Measurements from ENCODE around the gene ARHGAP24.

- TF ChIP-seq CTCF (IDR thresholded peaks at IDR 0.05; ENCODE audit: poor library complexity) (no peak), EZH2 (IDR thresholded peaks at IDR 0.05; ENCODE audit: borderline replicate concordance) (no peak)
These were observed 341.0 kb downstream of the ARHGAP24 start for GRCh38 chr4:85815796-85816459.
